H7 (cell line): ENCODE measurements around the gene PHRF1. TPM values are rescaled to one million over a fixed set of nuclear protein-coding genes. Genes with fewer than 3 reads are reported as not detected.
A peak's percentile ranks its signal among the peaks of the same experiment; 100 is the strongest.

Experiments used
- DNase-seq: peaks from one replicate; pipeline ENCODE4 v3.0.0; 2012
- H3K27me3 ChIP-seq: 2 replicates; pipeline ENCODE4 v1.6.0; 2011; ENCODE audit warnings: mild to moderate bottlenecking, low read length; ENCODE audit not compliant: control insufficient read depth, insufficient read depth
- H3K36me3 ChIP-seq: replicated peaks from 2 replicates; pipeline ENCODE4 v1.5.1; 2011; ENCODE audit warnings: low read length; ENCODE audit not compliant: control insufficient read depth, insufficient read depth
- H3K4me3 ChIP-seq: 2 replicates; pipeline ENCODE4 v1.5.1; 2011; ENCODE audit warnings: low read depth, mild to moderate bottlenecking, control low read depth, low read length, moderate library complexity; ENCODE audit not compliant: insufficient read depth
- total RNA-seq: library from RNA; depleted of rRNA; stranded (reverse); fragments of >200 nt; shearing (Covaris generic); gene quantifications from 2 replicates; pipeline ENCODE4 v1.2.3, GENCODE V29; 2014

The PHRF1 gene
- total RNA-seq, 1 experiment from 2014 or later, result 42.1 TPM

- peak within 1 kb of the TSS; percentile 87 for H3K4me3 ChIP-seq
- peaks cover 3% of the 10 kb centered on the region for H3K36me3 ChIP-seq
- peaks cover 11% of the 10 kb centered on the region for H3K27me3 ChIP-seq
- peak; percentile 100 for DNase-seq
These were observed 40.5 kb upstream of the PHRF1 start, which contains the start of gene HRAS for GRCh38 chr11:535519-536454. TSS of gene HRAS (minus strand) at chr11:535576.

DNA sequence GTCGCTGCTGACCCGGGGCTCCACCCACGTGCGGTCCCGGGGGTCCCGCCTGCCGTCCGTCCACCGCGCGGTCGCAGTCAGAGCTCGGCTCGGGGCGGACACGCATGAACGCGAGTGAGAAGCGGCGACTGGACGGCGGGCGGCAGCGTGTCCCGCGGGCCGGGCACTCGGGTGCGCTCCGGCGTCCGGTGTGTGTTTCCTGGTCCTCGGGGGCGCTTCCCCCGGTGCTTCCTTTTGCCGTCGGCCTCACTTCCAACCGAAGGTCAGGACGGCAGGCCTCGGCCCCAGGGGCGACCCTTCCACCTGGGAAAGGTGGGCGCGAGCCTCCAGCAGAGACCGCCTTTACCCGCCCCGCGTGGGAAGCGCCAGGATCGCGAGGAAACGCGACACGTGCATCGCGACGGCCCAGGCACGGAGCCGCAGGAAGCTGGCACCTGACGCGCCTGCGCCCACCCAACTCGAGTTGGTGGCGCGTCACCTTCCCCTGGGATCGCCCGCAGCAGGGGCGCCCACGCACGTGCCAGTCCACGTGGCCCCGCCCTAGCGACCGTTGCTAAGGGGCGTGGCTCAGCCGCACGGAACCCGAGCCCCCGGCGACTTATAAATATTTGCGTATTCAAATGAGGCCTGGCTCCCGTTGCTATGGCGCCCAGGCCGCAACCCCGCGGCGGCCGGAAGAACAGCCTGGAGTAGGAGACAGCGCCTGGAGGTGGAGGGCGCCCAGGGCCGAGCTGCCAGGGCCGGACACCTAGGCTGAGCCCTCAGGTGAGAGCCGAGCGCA lies 39.2 kb upstream of the PHRF1 start, which contains the start of gene LRRC56:
LRRC56 (plus strand) TSS at position 687 of the 781 bp plus-strand sequence. CDS start 3,158 bp downstream, outside the sequence.
- Histone ChIP-seq H3K4me3 (peak within 1 kb of the TSS; percentile 80), H3K36me3 (peaks cover 3% of the 10 kb centered on the region), H3K27me3 (peaks cover 11% of the 10 kb centered on the region)
- peak; percentile 99 for DNase-seq

DNA sequence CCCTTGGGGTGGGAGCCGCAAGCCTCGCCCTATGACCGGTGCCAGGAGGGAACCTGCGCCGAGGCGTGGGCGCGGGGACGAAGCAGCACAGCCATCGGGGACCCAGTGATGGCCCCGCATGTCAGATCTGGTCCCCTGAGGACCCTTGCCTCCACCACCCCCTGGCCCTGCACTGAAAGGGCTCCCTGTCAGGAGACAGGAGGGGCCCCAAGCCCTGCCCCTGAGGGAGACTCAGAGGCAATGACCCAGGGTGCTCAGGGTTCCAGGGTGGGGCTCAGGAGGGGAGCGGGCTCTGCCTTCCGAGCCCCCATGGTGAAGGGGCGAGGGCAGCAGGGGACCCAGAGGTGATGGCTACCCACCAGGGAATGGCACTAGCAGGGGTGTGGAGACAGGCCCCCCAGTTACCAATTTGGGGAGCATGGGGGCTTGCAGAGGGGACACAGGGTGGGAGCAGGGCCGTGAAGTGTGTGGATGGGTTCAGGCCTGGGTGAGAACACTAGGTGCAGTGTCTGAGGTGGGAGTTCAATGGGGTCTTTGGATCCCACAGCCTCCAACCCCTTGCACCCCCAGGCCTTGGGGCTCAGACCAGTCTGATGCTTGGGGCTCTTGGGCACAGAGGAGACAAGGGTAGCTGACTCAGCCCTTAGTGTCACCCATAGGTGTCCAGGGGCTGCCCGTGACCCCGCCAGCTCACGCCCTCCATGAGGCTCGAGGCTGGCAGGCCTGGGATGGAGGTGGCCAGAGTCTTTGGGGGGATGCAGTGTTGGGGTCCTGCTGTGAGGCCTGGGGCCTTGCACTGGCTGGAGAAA lies 38.4 kb upstream of the PHRF1 start:
- peak overlapping the region; percentile 31 for H3K4me3 ChIP-seq
- DNase-seq, result no peak
- no peaks in the 10 kb centered on the region for H3K36me3 ChIP-seq
- peaks cover 11% of the 10 kb centered on the region for H3K27me3 ChIP-seq

DNA sequence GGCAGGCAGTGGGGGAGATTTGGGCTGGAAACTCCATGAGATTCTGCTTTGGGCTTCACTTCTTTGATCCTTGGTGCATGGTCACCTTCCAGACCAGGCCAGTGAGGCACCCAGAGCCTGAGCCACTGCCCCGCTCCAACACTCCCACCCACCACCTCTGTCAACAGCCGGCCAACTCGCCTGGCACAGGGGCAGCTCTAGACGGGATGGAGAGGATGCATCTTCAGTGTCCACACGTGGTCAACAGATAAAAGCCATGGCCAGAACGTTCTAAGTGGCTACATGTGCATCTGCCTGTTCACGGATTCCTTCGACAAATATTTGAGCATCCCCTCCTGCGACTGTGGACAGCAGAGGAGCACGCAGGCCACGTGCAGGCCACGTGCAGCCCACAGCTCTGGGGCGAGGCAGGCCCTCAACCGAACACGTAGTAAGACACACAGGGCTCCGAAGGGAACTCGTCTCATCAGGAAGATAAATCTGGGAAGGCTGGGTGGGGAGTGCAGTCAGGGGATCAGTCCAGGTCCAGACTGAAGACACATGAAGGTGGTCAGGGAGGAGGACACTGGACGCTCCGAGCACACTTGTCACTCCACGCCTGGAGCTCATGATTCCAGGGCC lies 37.7 kb upstream of the PHRF1 start:
- Histone ChIP-seq H3K36me3 (no peaks in the 10 kb centered on the region), H3K27me3 (peaks cover 11% of the 10 kb centered on the region), H3K4me3 (no peak overlapping the region)
- DNase-seq, result no peak

DNA sequence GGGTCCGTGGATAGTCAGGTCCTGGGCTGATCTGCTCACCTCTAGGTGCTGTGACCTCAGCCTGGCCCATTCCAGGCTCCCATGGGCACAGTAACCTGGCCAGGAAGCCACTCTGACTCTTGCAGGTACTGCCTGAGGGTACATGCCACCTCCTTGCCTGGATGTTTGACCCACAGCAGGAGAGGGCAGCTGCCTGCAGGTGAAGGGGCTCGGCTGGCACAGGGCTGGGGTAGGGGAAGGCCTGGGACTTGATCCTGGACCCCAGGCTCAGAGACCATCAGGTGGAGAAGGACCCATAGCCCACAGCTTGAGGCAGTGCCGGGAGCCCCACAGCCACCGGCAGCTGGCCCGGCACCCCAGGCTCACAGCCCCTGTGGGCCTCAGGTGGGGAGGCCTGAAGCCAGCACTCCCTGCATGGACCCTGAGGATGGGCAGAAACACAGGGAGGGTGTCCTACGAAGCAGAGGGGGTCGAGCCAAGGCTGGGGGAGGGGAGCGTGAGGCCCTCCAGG lies 36.2 kb upstream of the PHRF1 start:
- DNase-seq, result no peak
- Histone ChIP-seq H3K27me3 (peaks cover 11% of the 10 kb centered on the region), H3K4me3 (no peak overlapping the region), H3K36me3 (no peaks in the 10 kb centered on the region)

- H3K4me3 ChIP-seq, result no peak overlapping the region
- no peak for DNase-seq
- no peaks in the 10 kb centered on the region for H3K36me3 ChIP-seq
- H3K27me3 ChIP-seq, result peaks cover 11% of the 10 kb centered on the region
These were observed 35.5 kb upstream of the PHRF1 start for GRCh38 chr11:540583-541432.

GRCh38 chr11:541433-541885 lies 34.8 kb upstream of the PHRF1 start:
- Histone ChIP-seq H3K4me3 (no peak overlapping the region), H3K36me3 (no peaks in the 10 kb centered on the region), H3K27me3 (peaks cover 10% of the 10 kb centered on the region)
- no peak for DNase-seq

DNA sequence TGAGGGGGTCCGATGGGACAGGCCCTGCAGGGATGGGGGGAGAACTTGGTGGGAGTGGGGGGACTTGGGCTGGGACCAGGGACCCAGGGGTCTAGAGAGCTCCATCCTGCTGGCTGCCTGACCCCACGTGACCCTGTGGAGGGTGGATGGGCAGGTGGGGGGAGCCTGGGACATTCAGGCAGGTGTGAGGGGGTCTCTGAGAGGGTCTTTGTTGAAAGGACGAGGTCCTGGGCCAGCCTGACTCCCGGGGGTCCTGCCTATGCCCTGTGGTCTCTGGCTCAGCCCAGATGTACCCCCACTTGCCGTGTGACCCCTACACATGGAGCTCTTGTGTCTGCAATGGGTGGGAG lies 31.5 kb upstream of the PHRF1 start:
- no peaks in the 10 kb centered on the region for H3K27me3 ChIP-seq
- no peak for DNase-seq
- H3K36me3 ChIP-seq, result no peaks in the 10 kb centered on the region
- no peak overlapping the region for H3K4me3 ChIP-seq

- no peak for DNase-seq
- no peaks in the 10 kb centered on the region for H3K27me3 ChIP-seq
These were observed 31.1 kb upstream of the PHRF1 start for GRCh38 chr11:545171-545570.

DNA sequence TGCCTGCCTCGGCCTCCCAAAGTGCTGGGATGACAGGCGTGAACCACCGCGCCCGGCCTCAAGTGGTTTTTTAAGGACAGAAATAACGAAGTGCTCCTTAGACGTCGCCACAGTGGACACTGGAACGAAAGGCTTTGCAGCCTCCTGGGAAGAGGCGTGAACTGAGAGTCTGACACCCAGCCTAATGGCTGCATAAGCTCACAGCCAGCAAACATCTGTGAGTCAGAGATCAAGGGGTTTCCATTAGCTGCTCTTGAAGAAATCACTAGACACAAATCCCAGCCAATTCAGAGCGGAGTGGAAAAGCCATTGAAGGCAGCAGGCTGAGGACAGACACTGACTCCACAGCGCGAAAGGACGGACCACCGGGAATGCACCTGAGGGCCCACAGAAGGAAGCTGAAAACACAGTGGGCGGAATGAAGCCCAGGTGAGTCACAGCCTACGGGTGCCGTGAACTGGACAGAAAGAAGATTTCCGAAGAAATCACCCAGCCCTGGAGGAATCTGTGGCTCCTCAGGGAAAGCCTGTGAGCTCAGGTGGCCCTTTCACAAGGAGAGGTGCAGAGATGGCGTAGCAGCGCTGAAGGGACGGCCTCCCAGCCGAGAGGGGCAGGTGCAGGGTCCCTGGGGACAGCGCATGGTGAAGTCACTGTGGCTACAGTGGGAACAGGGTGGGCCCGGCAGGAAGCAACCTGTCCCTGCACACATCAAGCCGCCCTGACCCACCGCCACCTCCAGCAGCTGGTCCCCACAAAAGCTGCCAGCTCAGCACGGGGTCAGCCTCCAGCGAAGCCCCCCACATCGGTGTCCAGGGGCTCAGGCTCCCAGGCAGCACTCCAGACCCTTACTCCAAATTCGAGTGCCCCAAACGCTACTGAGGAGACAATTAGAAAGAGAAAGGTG lies 27.3 kb upstream of the PHRF1 start:
- Histone ChIP-seq H3K36me3 (no peaks in the 10 kb centered on the region), H3K4me3 (no peak overlapping the region), H3K27me3 (no peaks in the 10 kb centered on the region)
- no peak for DNase-seq

More at GRCh38 chr11:545171-545570, 31.1 kb upstream of the PHRF1 start:
- H3K4me3 ChIP-seq, result no peak overlapping the region
- no peaks in the 10 kb centered on the region for H3K36me3 ChIP-seq

- Histone ChIP-seq H3K27me3 (no peaks in the 10 kb centered on the region; the same call in 1 of the 2 replicates), H3K4me3 (no peak overlapping the region), H3K36me3 (no peaks in the 10 kb centered on the region)
- DNase-seq, result no peak
These were observed 26.1 kb upstream of the PHRF1 start for GRCh38 chr11:550021-550745.

DNA sequence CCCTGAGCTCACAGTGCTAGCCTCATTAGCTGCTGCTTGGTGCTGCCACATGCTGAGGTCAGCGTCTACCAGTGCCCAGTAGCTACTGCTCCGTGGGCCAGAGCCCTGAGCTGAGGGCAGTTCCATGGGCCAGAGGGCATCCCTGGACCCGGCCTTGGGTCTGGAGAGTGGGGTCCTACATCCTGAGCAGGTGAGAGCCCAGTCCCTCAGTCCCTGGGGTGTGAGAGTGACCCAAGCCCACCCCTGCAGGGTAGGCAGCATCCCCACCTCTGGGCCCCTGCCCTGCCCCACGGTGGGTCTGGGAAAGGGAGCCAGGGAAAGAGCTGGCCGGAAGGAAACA lies 25.6 kb upstream of the PHRF1 start:
- Histone ChIP-seq H3K27me3 (peaks cover 3% of the 10 kb centered on the region), H3K4me3 (no peak overlapping the region), H3K36me3 (no peaks in the 10 kb centered on the region)
- no peak for DNase-seq
